Measurements from ENCODE around the gene ATG7.
"Not testable (repeated sequence)": the region's sequence is repeated elsewhere in the genome, so short reads cannot be mapped to it uniquely, and the experiment has no call there.

ATG7 gene

DNA sequence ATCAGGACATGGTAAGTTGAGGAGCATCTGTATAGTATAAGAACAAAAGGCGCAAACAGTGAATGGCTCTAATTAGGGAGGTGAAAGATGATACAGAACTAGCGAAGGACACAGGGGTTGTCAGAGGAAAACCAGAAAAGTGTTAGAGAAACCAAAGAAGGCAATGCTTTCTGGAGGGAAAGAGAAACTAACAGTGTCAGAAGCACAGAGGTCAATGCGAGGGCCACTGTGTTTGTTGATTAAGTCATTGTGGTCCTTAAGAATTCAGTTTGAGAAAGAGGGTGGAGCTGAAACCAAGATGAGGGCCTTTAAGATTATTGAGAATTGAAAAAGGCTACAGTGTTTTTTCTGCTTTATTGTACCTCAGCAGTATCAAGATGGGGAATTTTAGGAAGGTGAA is 28.8 kb downstream of the ATG7 start:
- no peak for DNase-seq (ENCODE audit: low read depth in 2 of 2)

DNA sequence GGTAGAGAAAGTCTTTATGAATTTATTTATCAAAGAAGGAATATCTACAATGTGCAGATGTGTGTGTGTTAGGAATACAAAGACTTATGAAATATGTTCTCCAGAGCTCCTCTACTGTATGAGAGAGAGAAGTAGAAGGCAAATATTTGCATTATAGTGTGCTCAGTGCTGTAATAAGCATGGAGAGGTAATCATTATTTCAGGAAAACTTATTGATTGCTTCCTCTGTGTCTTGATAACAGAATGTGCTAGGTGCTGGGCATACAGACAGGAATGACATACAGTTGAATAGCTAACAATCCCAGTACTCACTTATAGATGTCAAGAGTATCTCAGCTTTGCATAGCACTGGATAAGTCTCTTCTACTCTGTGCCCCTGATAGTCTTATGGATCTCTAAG is 30.2 kb downstream of the ATG7 start:
- DNase-seq (ENCODE audit: low read depth in 2 of 2): no peak

DNA sequence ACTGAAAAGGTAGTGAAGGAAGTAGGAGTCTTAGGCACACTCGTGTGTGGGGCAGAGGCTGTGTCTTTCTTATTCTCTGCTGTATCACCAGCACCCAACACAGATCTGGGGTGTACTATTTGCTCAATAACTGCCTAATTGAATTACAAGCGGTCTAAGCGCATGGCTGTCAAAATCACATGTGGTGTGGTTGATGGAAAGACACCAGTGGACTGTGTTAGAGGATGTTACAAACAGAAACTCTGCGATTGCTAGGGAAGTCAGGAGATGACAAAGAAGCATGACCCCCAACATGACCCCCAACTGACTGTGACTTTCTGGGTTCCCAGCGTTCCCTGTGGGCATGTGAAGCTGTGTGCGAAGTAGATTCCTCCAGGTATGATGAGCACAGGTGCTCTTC is 32.0 kb downstream of the ATG7 start:
- no peak for DNase-seq (ENCODE audit: low read depth in 2 of 2)

DNA sequence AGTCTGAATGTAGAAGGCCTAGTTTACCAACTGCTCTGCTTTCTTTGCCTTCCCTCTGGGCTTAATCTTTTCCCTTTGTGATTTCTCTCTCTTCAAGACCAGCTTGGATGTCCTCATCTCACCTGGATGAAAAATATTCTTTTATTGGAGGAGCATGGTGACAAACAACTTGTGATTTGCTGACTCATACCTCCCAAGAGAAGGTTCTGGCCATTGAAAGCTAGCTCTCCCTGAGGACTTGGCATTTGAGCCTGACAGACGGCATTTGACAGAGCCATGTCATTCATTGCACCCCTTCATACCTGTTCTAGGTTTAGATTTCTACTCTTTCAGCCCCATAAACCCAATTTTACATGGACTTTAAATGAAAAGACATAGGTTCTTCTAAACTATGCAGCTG is 33.3 kb downstream of the ATG7 start:
- DNase-seq (ENCODE audit: low read depth in 2 of 2): no peak

DNA sequence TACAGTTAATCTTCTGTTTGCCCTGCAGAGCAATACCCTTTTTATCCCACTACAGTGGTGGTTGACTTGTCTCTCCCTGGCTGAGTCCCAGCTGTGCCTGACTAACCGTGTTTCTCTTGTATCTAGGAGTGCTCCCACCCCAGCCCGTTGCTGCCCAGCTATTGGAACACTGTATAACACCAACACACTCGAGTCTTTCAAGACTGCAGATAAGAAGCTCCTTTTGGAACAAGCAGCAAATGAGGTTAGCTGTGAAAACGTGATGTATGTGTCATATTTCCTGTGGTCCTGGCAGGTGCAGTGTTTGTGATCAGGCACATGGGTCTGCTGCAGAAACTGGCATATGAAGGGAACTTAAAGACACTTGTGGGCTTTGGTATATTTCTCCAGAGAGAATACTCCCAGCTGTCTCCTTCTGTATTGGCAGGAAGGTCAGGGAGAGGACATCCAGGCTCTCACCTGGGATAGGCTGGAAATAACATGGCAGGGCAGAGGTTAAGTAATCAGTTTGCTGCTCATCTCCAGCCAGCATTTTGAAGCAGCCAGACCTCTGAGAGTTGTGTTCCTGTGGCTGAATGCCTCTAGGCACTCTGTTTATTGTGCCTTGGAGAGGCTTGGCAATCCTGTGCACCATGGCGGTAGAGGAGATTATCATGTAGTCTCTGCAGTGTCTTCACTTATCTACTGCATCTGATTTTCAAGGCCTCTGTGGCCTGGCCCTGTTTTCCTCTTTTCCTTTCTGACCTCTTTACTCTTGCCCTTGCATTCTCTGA is 34.8 kb downstream of the ATG7 start:
- no peak for DNase-seq (ENCODE audit: low read depth in 2 of 2)

DNA sequence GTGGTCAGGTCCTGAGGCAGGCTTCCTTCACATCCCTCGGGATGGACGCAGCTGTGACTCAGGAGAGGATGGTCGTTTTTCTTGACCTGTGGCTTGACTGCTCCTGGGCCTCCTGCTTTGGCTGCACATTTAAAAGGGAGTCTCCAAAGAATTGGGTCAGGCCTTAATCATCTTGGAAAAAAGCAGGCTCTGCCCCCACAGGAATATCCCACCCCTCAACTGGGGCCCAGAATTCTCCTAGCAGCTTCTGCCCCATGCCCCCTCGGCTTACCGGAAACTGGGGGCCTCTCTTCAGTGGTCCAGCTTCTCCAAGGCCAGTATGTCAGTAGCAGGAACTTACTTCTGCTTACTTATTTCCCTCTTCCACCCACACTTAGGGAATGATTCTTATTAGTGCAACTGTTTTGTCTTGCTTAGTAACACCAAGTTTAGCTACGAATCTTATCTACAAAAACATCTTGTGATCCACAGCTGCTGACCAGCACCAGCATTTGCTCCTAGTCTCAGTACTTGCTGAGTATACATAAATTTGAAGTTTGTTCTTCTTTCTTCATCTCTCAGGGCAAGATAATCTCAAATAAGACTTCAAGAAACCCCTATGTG is 35.7 kb downstream of the ATG7 start:
- no peak for DNase-seq (ENCODE audit: low read depth in 2 of 2)

DNA sequence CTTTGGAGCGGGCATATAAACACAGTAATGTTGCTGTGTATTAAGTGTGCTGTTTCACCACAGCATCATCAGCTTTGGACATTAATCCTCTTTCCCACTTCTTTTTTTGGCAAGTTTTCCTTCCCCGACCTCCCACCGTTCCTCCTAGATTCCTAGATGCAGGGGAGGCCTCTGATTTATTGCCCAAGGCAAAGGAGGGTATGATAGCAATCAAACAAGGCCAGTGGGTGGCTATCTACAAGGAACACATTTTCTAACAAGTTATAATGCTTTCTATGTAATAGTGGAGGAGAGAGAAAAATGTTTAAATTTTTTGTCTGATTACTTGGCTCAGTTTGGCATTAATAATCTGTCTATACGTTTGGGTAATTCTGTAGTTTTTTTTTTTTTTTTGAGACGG is 38.1 kb downstream of the ATG7 start:
- no peak for DNase-seq (ENCODE audit: low read depth in 2 of 2)

DNA sequence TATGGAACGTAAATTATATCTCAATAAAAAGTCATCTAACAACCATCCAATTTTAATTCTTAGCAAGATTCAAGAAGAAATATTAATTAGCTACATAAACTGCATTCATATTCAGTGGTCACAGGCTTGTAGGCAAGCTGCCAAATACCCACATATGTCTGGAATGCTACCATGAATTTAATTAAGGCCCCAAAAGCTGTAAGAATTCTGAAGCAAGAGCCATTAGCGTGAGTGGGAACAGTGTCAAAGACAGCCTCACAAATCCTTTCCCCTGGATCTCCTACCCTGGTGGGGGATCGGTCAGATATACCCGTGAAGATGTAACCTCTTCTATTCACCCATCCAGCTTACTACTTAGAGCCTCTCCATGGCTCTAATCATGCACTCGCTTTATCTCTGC is 40.0 kb downstream of the ATG7 start:
- no peak for DNase-seq (ENCODE audit: low read depth in 2 of 2)

DNA sequence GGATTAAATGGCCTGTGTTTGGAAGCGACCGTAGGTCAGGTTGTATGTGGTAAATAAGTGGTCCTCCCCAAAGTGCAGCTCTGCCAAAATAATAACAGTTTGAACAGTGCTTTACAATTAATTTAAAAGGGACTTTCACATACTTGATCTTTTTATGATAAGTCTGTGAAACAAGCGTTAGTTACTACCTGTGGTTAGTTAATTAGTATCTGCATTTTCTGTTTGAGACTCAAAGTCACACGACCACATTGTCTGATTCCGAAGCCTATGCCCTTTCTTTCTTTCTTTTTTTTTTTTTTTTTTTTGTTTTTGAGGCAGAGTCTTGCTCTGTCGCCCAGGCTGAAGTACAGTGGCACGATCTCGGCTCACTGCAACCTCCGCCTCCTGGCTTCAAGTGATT is 45.1 kb downstream of the ATG7 start:
- no peak for DNase-seq (ENCODE audit: low read depth in 2 of 2)

DNA sequence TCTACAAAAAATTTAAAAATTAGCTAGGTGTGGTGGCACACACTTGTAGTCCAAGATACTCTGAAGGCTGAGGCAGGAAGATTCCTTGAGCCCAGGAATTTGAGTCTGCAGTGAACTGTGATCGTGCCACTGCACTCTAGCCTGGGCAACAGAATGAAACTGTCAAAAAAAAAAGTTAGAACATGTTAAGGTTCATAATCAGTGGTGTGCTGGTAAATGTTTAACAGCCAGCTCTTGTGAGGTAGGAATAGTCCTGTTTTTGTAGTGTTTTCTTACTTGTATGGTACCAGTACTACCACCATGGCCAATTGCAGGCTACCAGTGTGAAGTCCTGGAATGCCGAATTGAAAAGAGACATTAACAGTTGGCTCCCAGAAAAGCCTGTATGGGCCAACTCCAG is 50.7 kb downstream of the ATG7 start:
- DNase-seq (ENCODE audit: low read depth in 2 of 2): no peak

DNA sequence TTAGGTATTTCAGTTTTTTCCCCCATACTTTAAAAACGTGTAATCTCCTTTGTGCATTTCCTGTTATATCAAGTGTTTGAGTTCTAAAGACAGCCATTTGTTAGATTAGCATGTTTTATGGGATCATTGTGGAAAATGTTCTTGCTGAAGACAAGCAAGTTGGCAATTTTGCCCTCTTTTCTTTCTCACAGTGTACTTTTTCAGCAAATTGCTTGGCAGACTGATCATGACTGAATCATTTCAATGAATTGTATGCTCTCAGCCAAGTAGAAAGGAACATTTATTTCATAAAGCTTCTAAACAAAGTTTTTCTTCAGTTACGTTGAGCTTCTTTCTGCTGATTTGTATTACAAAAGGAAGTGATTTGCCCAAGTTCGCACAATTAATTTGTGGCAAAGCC is 51.6 kb downstream of the ATG7 start:
- DNase-seq (ENCODE audit: low read depth in 2 of 2): no peak

DNA sequence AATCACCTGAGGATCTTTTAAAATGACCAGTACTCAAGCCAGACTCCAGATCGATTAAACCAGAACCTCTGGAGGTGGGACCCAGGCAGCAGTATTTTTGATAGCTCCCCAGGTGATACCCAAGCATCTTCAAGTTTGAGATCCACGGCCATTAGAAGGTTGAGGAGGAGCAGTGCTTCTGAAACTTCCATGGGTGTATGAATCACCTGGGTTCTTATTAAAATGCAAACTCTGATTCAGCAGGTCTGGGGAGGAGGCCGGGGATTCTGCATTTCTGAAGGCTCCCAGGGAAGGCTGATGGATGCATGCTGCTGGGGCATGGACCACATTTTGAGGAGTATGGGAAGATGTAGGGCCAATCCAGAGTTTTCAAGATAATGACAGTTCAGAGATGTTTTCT is 55.4 kb downstream of the ATG7 start:
- DNase-seq (ENCODE audit: low read depth in 2 of 2): no peak

DNA sequence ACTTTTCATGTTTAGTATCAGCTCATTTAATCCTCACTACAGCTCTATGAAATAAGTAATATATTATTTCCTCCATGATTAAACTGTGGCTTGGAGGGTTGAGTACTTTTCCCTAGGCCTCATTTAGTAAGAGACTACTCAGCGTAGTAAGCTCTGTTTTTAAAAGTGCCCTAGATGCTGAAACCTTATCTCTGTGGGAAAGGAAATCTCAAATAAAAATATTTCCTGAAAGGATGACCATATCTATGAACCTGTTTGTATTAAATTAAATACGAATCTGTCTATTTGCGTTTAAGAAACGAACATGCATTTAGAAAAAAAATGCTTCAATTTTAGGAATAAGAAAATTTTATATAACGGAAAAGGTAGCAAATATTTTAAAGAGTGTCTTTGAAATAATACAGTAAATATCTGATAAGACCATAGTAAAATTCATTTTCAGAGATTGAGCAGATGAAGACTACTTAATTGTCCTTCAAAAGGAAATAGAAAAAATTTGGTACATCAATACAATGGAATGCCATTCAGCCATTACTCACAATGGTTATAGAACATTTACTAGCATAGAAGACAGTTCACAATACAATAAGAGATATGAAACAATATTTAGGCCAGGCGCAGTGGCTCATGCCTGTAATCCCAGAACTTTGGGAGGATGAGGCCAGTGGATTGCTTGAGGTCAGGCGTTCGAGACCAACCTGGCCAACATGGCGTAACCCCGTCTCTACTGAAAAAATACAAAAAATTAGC is 56.2 kb downstream of the ATG7 start:
- DNase-seq (ENCODE audit: low read depth in 2 of 2): no peak

DNA sequence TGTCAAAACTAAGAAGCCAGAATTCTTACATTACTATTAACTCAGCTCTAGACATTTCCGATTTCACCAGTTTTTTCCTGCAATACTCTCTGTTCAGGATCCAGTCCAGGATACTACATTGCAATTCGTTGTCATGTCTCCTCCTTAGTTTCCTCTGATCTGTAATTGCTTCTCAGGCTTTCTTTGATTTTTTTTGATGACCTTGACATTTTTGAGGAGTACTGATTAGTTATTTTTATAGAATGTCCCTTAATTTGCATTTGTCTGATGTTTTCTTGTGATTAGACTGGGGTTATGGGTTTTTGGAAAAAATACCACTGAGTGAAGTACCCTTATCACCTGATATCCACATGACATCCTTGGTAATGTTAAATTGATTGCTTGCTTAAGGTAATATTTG is 57.6 kb downstream of the ATG7 start:
- no peak for DNase-seq (ENCODE audit: low read depth in 2 of 2)

DNA sequence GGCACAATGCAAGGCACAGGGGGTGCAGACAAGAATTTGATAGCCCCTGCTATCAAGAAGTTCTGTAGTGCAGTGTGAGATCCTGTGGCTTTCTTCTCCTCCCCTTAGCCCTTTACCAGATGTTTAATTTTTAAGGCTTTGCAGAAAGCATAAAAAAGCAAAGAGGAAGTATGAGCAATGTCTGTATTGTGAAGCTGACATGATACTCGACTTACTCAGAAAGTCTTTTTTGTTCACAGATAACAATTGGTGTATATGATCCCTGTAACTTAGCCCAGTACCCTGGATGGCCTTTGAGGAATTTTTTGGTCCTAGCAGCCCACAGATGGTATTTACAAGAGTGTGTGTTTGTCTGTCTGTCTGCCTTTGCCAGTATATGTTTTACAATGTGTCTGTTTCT is 58.9 kb downstream of the ATG7 start:
- DNase-seq (ENCODE audit: low read depth in 2 of 2): no peak

DNA sequence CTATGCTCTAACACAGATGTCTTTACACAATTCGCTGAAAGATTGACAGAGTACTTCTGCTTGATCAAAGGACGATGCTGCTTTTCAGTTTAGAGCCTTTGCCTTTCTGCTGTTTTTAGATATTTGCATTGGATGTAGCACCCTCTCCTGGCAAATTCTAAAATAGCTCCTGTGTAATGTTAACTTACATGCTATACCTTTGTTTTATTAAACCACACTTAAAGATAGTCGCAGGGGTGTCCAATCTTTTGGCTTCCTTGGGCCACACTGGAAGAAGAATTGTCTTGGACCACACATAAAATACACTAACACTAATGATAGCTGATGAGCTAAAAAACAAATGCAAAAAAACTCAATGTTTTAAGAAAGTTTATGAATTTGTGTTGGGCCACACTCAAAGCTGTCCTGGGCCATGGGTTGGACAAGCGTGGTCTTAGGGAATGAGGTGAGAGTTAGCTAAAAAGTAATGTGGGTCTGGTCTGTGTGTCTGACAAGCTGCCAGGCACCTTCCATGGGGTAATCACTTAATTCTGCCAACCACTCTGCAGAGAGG is 62.9 kb downstream of the ATG7 start:
- peak in 1 of 2 donors; percentile 4 for DNase-seq (ENCODE audit: low read depth in 2 of 2)

DNA sequence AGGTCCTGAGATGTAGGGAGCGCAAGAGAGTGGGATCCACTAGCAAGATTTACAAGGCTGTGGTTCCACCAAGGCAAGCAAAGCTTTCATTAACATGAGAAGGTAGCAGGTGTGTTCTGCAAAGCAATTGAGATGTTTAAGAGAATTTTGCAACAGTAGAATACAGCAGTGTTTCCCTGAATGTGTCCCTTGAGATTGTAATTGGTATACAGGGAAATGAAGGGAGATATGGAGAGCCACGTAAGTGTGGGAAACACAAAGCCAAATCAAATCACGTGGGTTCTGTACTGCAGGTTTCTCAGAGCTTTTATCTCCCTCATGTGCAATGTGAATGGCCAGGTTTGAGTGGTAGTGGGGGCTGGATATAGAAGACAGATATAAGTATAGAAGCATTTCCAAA is 67.3 kb downstream of the ATG7 start:
- no peak for DNase-seq (ENCODE audit: low read depth in 2 of 2)

DNA sequence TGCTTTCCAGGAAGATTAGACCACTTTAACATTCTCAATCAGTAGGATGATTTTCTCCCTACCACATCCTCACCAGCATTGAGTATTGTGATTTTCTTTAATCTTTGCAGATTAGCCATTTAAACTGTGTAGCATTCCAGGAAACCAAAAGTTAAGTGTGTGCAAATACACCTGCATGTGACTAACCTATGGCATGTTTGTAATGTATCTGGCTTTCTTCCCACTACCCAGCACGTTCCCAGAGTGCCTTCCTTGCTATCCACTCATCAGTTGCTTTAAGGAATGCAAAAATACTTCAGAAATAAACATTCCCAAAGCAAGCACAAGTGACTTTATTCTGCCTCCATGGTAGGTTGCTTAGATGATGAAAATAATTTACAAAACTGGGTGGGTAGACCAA is 74.2 kb downstream of the ATG7 start:
- DNase-seq (ENCODE audit: low read depth in 2 of 2): no peak

DNA sequence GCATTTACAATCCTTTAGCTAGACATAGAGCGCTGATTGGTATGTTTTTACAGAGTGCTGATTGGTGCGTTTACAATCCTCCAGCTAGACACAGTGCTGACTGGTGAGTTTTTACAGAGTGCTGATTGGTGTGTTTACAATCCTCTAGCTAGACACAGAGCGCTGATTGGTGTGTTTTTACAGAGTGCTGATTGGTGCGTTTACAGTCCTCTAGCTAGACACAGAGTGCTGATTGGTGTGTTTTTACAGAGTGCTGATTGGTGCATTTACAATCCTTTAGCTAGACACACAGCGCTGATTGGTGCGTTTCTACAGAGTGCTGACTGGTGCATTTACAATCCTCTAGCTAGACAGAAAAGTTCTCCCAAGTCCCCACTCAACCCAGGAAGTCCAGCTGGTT is 76.7 kb downstream of the ATG7 start:
- not testable (repeated sequence) for DNase-seq (ENCODE audit: low read depth in 2 of 2)

DNA sequence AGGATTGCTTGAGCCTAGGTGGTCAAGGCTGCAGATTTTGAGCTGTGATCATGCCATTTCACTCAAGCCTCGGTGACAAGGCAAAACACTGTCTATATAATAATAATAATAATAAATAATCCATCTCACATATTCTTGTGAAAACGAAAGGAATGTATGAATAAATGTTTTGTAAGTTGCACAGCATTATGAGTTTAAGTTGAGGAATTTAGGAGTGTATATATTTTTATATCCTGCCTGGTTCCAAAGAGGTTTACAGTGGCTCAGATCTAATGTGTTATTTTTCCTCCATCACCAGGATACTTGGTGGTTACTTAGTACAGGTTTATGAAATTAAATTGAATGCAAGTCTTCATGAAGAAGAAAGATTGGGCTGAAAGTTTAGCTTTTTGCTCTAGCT is 77.2 kb downstream of the ATG7 start:
- DNase-seq (ENCODE audit: low read depth in 2 of 2): no peak

DNA sequence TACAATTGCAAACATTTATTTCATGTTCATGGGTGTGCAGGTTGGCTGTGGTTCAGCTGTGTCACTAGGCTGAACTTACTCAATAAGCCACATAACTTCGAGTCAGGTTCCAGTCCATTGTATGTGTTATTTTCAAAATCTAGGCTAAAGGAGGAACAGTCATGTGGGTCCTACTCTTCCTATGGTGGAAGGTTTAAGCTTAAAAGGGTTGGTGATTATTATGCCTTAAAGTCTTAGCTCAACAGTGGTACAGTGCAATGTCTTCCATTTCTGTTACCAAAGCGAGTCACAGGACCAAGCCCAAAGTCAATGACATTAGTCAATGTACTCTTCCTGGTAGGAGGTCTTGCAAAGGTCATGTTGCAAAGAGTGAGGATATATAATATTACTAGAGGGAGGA is 78.2 kb downstream of the ATG7 start:
- no peak for DNase-seq (ENCODE audit: low read depth in 2 of 2)

DNA sequence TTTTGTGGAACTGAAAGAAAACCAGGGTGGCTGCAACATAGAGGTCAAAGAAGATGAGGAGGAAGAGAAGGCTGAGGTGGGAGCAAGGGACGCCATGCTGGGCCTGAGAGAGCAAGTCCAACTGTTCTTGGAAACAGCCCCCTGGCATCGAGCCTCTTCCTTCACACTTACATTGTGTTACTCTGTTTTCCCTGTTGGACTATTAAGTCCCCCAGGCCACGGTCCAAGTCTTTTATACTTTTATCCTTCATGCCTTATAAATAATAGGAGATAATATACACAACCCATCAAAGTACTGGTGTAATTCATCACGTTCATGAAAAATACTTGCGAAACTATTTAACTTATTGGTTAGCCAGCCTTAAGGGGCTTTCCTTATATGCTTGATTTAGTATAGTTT is 79.3 kb downstream of the ATG7 start:
- DNase-seq (ENCODE audit: low read depth in 2 of 2): no peak

DNA sequence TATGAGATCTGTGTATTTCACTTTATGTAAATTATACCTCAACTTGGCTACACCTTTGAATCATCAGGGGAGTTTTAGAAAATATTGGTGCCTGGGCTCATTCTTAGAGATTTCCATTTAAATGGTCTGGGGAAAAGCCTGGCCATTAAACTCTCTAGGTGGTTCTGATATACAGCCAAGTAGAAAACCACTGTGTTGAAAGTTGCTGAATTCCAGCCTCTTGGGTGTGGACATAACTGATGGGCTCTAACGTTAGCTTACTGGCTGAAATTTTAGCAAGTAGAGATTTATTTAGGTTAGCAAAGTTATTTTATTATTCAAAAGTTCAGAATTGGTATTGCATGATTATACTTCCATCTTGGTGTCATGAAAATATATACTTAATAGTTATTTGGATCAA is 84.1 kb downstream of the ATG7 start:
- DNase-seq (ENCODE audit: low read depth in 2 of 2): no peak

Data from stimulated activated CD4-positive, alpha-beta T cell treated with anti-CD3 and anti-CD28 coated beads, Interleukin-15, amount 100 ng/mL, for 48 hours (primary cell).